Esophagus squamous epithelium (tissue), 4 donors: ENCODE measurements around the gene DTD2.

ENCODE experiments used
- POLR2A ChIP-seq, 4 donors: fragments of 450-650 bp; IDR thresholded peaks; one replicate each; pipeline ENCODE4 v1.6.1; 2017; ENCODE audit warnings: antibody characterized with exemption in 4 of 4, mild to moderate bottlenecking in 4 of 4, moderate library complexity in 3 of 4
- TF ChIP-seq, protein P1 (sequence below), 6 experiments: fragments of 450-650 bp in 4 of 6; fragments of 200-600 bp in 2 of 6; sonication (generic) in 2 of 6; IDR thresholded peaks; one replicate each; pipeline ENCODE4 v1.5.1; 2016 to 2019; ENCODE audit warnings: antibody characterized with exemption in 6 of 6, mild to moderate bottlenecking in 4 of 6, moderate library complexity in 4 of 6

DNA sequence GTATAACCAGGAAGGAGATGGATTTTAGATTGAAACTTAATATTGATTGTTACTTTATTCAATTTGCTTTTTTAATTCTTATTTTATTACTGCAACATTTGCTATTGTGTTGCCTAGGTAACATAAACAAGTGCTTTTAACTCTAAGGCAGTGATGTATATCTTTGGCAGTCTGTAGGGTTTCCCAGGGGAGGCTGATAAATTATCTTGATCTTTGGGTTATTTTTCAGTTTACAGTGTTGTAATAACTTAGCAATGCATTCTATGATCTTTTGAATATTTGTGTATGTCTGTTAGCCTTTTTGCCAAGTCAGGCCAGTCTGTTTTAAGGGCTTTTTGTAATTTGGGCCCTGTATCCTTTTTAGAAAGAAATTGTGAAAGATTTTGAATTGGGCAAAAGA is 7.8 kb upstream of the DTD2 start:
- TF ChIP-seq, protein P1, sequence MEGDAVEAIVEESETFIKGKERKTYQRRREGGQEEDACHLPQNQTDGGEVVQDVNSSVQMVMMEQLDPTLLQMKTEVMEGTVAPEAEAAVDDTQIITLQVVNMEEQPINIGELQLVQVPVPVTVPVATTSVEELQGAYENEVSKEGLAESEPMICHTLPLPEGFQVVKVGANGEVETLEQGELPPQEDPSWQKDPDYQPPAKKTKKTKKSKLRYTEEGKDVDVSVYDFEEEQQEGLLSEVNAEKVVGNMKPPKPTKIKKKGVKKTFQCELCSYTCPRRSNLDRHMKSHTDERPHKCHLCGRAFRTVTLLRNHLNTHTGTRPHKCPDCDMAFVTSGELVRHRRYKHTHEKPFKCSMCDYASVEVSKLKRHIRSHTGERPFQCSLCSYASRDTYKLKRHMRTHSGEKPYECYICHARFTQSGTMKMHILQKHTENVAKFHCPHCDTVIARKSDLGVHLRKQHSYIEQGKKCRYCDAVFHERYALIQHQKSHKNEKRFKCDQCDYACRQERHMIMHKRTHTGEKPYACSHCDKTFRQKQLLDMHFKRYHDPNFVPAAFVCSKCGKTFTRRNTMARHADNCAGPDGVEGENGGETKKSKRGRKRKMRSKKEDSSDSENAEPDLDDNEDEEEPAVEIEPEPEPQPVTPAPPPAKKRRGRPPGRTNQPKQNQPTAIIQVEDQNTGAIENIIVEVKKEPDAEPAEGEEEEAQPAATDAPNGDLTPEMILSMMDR (IDR thresholded peaks at IDR 0.05), result no peak
- TF ChIP-seq POLR2A (IDR thresholded peaks at IDR 0.05), result no peak
